GM21528 (cell line): ENCODE measurements around the gene CPLX3.

ENCODE experiments used
- ATAC-seq: cut with Tn5 transposase; IDR thresholded peaks from one replicate; pipeline ENCODE4 v1.9.1; 2021; ENCODE audit warnings: mild to moderate bottlenecking, moderate library complexity; ENCODE audit not compliant: unreplicated experiment, low FRiP score

CPLX3 gene

GRCh38 chr15:74867466-74868038, 41.1 kb downstream of the CPLX3 start:
- ATAC-seq = no peak

GRCh38 chr15:74868059-74868458, 41.6 kb downstream of the CPLX3 start:
- ATAC-seq = no peak

GRCh38 chr15:74869372-74869725, 42.9 kb downstream of the CPLX3 start:
- ATAC-seq = no peak

GRCh38 chr15:74869726-74870407, 43.4 kb downstream of the CPLX3 start:
- ATAC-seq = peak; percentile 53

- no peak for ATAC-seq
Measured at GRCh38 chr15:74870436-74871215, 44.2 kb downstream of the CPLX3 start.

GRCh38 chr15:74872702-74873035, 46.2 kb downstream of the CPLX3 start:
- no peak for ATAC-seq

GRCh38 chr15:74873036-74873755, 46.8 kb downstream of the CPLX3 start, which contains the start of gene SCAMP2:
Gene SCAMP2, minus strand, starts transcription at chr15:74873365. Its CDS starts 110 bp downstream, at chr15:74873255.
- peak; percentile 79 for ATAC-seq

- no peak for ATAC-seq
Measured at GRCh38 chr15:74873756-74874424, 47.5 kb downstream of the CPLX3 start.

- ATAC-seq = no peak
Measured at GRCh38 chr15:74878273-74878672, 51.8 kb downstream of the CPLX3 start.
